Esophagus squamous epithelium (tissue), 5 donors: ENCODE data around the gene MOB3B. TPM values are rescaled to one million over a fixed set of nuclear protein-coding genes. Genes with fewer than 3 reads are reported as not detected.

Experiments
- DNase-seq: peaks from one replicate; lab custom pipeline; 2025; lab: John Stamatoyannopoulos, UW
- H3K27ac ChIP-seq, 4 donors: fragments of 200-600 bp; sonication (generic); one replicate each; pipeline ENCODE4 v1.5.1; 2016 to 2019; ENCODE audit warnings: mild to moderate bottlenecking in 1 of 4
- H3K27me3 ChIP-seq, 4 donors: fragments of 200-600 bp; sonication (generic); 1 replicate in 3 of 4; 2 replicates in 1 of 4; pipeline versions ENCODE4 v1.5.1 to v1.6.0; 2017 to 2021; ENCODE audit warnings: antibody characterized with exemption in 1 of 4
- H3K36me3 ChIP-seq, 3 donors: fragments of 200-600 bp; sonication (generic); one replicate each; pipeline ENCODE4 v1.5.1; 2016 to 2019
- H3K4me1 ChIP-seq, 3 donors: fragments of 200-600 bp; sonication (generic); one replicate each; pipeline ENCODE4 v1.5.1; 2017 to 2019
- H3K4me3 ChIP-seq, 4 donors: fragments of 200-600 bp; sonication (generic); 1 replicate in 3 of 4; 2 replicates in 1 of 4; pipeline ENCODE4 v1.5.1; 2016 to 2019; ENCODE audit warnings: mild to moderate bottlenecking in 2 of 4, moderate library complexity in 1 of 4
- H3K9me3 ChIP-seq, 3 donors: fragments of 200-600 bp; sonication (generic); one replicate each; pipeline ENCODE4 v1.5.1; 2016 to 2019
- POLR2A ChIP-seq, 4 donors: fragments of 450-650 bp; IDR thresholded peaks; one replicate each; pipeline ENCODE4 v1.6.1; 2017; ENCODE audit warnings: antibody characterized with exemption in 4 of 4, mild to moderate bottlenecking in 4 of 4, moderate library complexity in 3 of 4
- WGBS, 2 donors: methylation state at CpG; one replicate each; pipeline ENCODE4 v1.1.5; 2018; 5-methylcytosine and 5-hydroxymethylcytosine counted together
- intact Hi-C: fragments of 100-400 bp; cut with DNase I; formaldehyde crosslinking; loops from one replicate; pipeline ENCODE4 v1.15.0; 2022
- total RNA-seq, 4 donors: library from RNA; depleted of rRNA; stranded (reverse); fragments of >200 nt; gene quantifications; one replicate each; pipeline ENCODE4 v1.1.0, GENCODE V29; 2016
- TF ChIP-seq, protein P1 (sequence below), 6 experiments: fragments of 450-650 bp in 4 of 6; fragments of 200-600 bp in 2 of 6; sonication (generic) in 2 of 6; IDR thresholded peaks; one replicate each; pipeline ENCODE4 v1.5.1; 2016 to 2019; ENCODE audit warnings: antibody characterized with exemption in 6 of 6, mild to moderate bottlenecking in 4 of 6, moderate library complexity in 4 of 6
- donor health status: DM: yes; HTN: yes; CAD: no.

MOB3B gene
- total RNA-seq, 4 donors from 2014 or later = 2.2 to 7.6 (median 5.2) TPM

DNA sequence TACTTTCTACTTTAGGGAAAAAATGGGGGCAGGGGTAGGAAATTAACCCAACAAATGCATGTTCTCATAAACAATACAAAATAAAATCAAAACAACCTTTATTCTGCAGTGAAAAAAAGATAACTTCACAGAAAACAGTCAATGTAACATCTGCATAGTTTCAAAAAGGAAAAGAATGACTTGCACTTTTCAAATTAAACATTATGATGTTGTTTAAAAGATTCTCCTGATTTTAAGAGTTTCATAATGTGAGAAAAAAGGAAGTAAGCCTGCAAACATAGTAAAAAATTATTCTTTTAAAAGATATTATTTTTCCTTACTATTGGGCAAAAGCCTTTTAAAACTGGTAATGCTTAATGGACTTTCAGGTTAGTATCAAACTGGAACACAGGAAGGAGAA, 36.1 kb upstream of the MOB3B start:
- intact Hi-C loops = no loop called here
- Histone ChIP-seq H3K4me3 (no peak overlapping the region), H3K4me1 (peaks cover 0 to 17% (median 0%) of the 10 kb centered on the region in 3 donors), H3K36me3 (peaks cover 0 to 40% (median 0%) of the 10 kb centered on the region in 3 donors), H3K27ac (no peak overlapping the region), H3K27me3 (no peaks in the 10 kb centered on the region), H3K9me3 (no peaks in the 10 kb centered on the region)
- DNase-seq = no peak
- TF ChIP-seq, protein P1, sequence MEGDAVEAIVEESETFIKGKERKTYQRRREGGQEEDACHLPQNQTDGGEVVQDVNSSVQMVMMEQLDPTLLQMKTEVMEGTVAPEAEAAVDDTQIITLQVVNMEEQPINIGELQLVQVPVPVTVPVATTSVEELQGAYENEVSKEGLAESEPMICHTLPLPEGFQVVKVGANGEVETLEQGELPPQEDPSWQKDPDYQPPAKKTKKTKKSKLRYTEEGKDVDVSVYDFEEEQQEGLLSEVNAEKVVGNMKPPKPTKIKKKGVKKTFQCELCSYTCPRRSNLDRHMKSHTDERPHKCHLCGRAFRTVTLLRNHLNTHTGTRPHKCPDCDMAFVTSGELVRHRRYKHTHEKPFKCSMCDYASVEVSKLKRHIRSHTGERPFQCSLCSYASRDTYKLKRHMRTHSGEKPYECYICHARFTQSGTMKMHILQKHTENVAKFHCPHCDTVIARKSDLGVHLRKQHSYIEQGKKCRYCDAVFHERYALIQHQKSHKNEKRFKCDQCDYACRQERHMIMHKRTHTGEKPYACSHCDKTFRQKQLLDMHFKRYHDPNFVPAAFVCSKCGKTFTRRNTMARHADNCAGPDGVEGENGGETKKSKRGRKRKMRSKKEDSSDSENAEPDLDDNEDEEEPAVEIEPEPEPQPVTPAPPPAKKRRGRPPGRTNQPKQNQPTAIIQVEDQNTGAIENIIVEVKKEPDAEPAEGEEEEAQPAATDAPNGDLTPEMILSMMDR (IDR thresholded peaks at IDR 0.05) = no peak
- TF ChIP-seq POLR2A (IDR thresholded peaks at IDR 0.05) = no peak

- Histone ChIP-seq H3K4me1 (peaks cover 0 to 19% (median 0%) of the 10 kb centered on the region in 3 donors), H3K27ac (peak overlapping the region in 1 of 4 donors; percentile 11), H3K36me3 (peaks cover 0 to 49% (median 0%) of the 10 kb centered on the region in 3 donors)
These were observed 35.1 kb upstream of the MOB3B start for GRCh38 chr9:27564670-27565069.

DNA sequence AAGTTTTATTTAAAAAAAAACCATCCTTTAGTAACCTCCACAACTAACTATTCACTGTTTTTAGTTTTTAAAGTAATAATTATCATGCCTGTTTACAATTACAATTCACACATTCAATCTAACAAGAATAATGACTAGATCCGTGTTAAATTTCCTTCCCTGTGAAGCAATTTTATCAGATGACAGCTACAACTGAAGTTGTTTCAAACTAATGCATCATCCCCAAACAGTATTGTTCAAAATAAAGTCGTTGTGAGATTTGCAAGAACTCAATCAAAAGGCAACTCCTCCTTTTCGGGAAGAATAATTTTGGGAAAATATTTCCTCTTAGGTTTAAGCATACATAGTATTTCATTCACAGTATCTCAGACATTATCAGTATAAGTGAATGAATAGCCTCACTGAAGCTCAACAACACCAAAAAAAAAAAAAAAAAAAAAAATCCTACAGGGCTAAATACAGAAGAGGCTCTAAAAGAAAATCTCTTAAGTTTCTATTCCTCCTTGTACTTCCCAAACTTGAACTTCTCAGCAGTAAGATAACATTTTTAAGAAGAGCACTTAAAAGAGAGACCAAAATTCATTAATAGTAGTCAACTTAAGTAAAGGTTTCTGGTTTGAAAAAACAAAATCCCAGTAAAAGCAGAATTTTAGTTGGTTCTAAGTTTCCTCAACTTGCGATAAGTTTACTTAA, 34.3 kb upstream of the MOB3B start:
- Histone ChIP-seq H3K36me3 (peaks cover 0 to 57% (median 0%) of the 10 kb centered on the region in 3 donors), H3K27ac (no peak overlapping the region), H3K27me3 (no peaks in the 10 kb centered on the region), H3K4me3 (no peak overlapping the region), H3K9me3 (no peaks in the 10 kb centered on the region), H3K4me1 (peaks cover 0 to 19% (median 0%) of the 10 kb centered on the region in 3 donors)
- WGBS, 2 donors = 76 to 87% methylated on average over 4 of the region's 4 CpGs
- DNase-seq = no peak
- intact Hi-C loops = no loop called here
- TF ChIP-seq, protein P1 (IDR thresholded peaks at IDR 0.05) = no peak
- no peak for TF ChIP-seq POLR2A (IDR thresholded peaks at IDR 0.05)

More at GRCh38 chr9:27564670-27565069, 35.1 kb upstream of the MOB3B start:
- WGBS, 2 donors = 82 to 92% methylated on average over 1 of the region's 1 CpG
- Histone ChIP-seq H3K4me3 (no peak overlapping the region), H3K27me3 (no peaks in the 10 kb centered on the region), H3K9me3 (no peaks in the 10 kb centered on the region)
- intact Hi-C loops = no loop called here
- no peak for TF ChIP-seq POLR2A (IDR thresholded peaks at IDR 0.05)
- TF ChIP-seq, protein P1 (IDR thresholded peaks at IDR 0.05) = no peak
- DNase-seq = no peak

DNA sequence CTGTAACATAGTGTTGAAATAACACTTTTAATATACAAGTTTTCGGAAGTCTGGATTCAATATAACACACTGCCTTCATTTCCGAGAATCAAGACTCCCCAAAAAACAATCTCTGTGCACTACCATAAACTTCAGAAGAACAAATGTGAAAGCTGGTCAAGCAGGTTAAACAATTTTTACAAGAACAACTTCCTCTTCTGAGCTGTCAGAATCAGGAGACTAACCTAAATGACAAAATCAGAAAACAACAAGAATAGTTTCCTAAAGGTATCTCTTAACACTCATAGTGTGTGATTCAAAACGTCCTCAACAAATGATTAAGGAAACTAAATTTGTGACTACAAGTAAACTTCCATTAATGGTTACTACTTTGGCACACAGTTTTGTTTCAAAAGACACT, 32.1 kb upstream of the MOB3B start:
- no peak overlapping the region for H3K4me3 ChIP-seq
- intact Hi-C loops = no loop called here
- peak overlapping the region in 3 of 4 donors; percentile 44 to 73 (median 47) for H3K27ac ChIP-seq
- H3K36me3 ChIP-seq = peaks cover 0 to 78% (median 0%) of the 10 kb centered on the region in 3 donors
- no peak for TF ChIP-seq POLR2A (IDR thresholded peaks at IDR 0.05)
- TF ChIP-seq, protein P1 (IDR thresholded peaks at IDR 0.05) = no peak
- 63 to 70% methylated on average over 3 of the region's 3 CpGs for WGBS, 2 donors
- no peaks in the 10 kb centered on the region for H3K27me3 ChIP-seq
- no peak for DNase-seq
- H3K4me1 ChIP-seq = peaks cover 0 to 19% (median 0%) of the 10 kb centered on the region in 3 donors
- no peaks in the 10 kb centered on the region for H3K9me3 ChIP-seq

GRCh38 chr9:27560457-27560856, 30.8 kb upstream of the MOB3B start:
- Histone ChIP-seq H3K9me3 (no peaks in the 10 kb centered on the region), H3K27ac (no peak overlapping the region), H3K4me1 (peaks cover 0 to 19% (median 0%) of the 10 kb centered on the region in 3 donors), H3K4me3 (no peak overlapping the region), H3K27me3 (no peaks in the 10 kb centered on the region), H3K36me3 (peaks cover 0 to 78% (median 0%) of the 10 kb centered on the region in 3 donors)
- intact Hi-C loops = no loop called here
- no peak for DNase-seq
- TF ChIP-seq, protein P1 (IDR thresholded peaks at IDR 0.05) = no peak
